H1 (cell line): ENCODE data around the gene AVP. TPM values are rescaled to one million over a fixed set of nuclear protein-coding genes. Genes with fewer than 3 reads are reported as not detected.

ENCODE experiments used
- CTCF ChIA-PET: fragments of 300-600 bp; sonication (Branson Sonifier 250); formaldehyde crosslinking; loops from one replicate; lab custom pipeline; 2021; ENCODE audit not compliant: partially characterized antibody; lab: Charles Lee
- POLR2A ChIA-PET: fragments of 300-600 bp; sonication (Branson Sonifier 250); formaldehyde crosslinking; loops from one replicate; lab custom pipeline; 2021; ENCODE audit warnings: inconsistent platforms; ENCODE audit not compliant: partially characterized antibody; lab: Charles Lee
- DNase-seq, 2 experiments: peaks; one replicate each; pipeline versions ENCODE4 v3.0.0 to v3.0.0-alpha.2; 2010 to 2022; ENCODE audit warnings: low spot score in 2 of 2, low read depth in 1 of 2, mixed read lengths in 1 of 2
- FAIRE-seq: peaks from 2 replicates; lab custom pipeline; 2011; peaks lifted over from hg19 to GRCh38; lab: Jason Lieb, UNC
- H2AFZ ChIP-seq: 2 replicates; pipeline ENCODE4 v1.8.1; 2012; ENCODE audit warnings: low read length, inconsistent platforms
- H2AK5ac ChIP-seq: 2 replicates; pipeline ENCODE4 v1.6.1; 2013; ENCODE audit warnings: low read depth, low read length
- H2BK120ac ChIP-seq: replicated peaks from 2 replicates; pipeline ENCODE3; 2013; ENCODE audit warnings: low read depth, low read length, inconsistent platforms
- H2BK12ac ChIP-seq: 2 replicates; pipeline ENCODE4 v1.6.1; 2013; ENCODE audit warnings: low read depth, low read length
- H2BK15ac ChIP-seq: 2 replicates; pipeline ENCODE4 v1.6.1; 2013; ENCODE audit warnings: low read length
- H2BK20ac ChIP-seq: 2 replicates; pipeline ENCODE4 v1.6.1; 2013; ENCODE audit warnings: low read length
- H2BK5ac ChIP-seq: 2 replicates; pipeline ENCODE4 v1.6.1; 2013; ENCODE audit warnings: low read depth, low read length
- H3K14ac ChIP-seq: 2 replicates; pipeline ENCODE4 v1.6.1; 2013; ENCODE audit warnings: inconsistent platforms; ENCODE audit not compliant: insufficient read length
- H3K18ac ChIP-seq: 2 replicates; pipeline ENCODE4 v1.6.1; 2013; ENCODE audit warnings: low read length; ENCODE audit errors: extremely low read depth
- H3K23ac ChIP-seq: 2 replicates; pipeline ENCODE4 v1.6.1; 2013; ENCODE audit warnings: inconsistent platforms; ENCODE audit not compliant: insufficient read length
- H3K23me2 ChIP-seq: 2 replicates; pipeline ENCODE4 v1.6.1; 2013; ENCODE audit warnings: low read depth, low read length
- H3K27ac ChIP-seq: 2 replicates; pipeline ENCODE4 v1.6.1; 2011; ENCODE audit warnings: low read depth, low read length, inconsistent platforms
- H3K27me3 ChIP-seq, 4 experiments: replicated peaks in 1 of 4; 1 replicate in 1 of 4; 2 replicates in 3 of 4; pipeline versions ENCODE4 v1.6.1 to v1.8.1; 2011 to 2013; ENCODE audit warnings: low read length in 3 of 4, mild to moderate bottlenecking in 3 of 4, inconsistent platforms in 2 of 4, mixed read lengths in 2 of 4, moderate library complexity in 1 of 4; ENCODE audit not compliant: control insufficient read depth in 3 of 4, insufficient read depth in 3 of 4; ENCODE audit errors: extremely low read depth in 1 of 4
- H3K36me3 ChIP-seq, 4 experiments: 2 replicates each; pipeline versions ENCODE4 v1.6.1 to v1.8.1; 2011 to 2013; ENCODE audit warnings: mild to moderate bottlenecking in 4 of 4, low read length in 3 of 4, moderate library complexity in 2 of 4, control low read depth in 1 of 4, inconsistent platforms in 1 of 4; ENCODE audit not compliant: insufficient read depth in 4 of 4, control insufficient read depth in 2 of 4
- H3K4ac ChIP-seq: replicated peaks from 2 replicates; pipeline ENCODE3; 2013; ENCODE audit warnings: low read length, low read depth, mixed read lengths, inconsistent platforms; ENCODE audit not compliant: insufficient read length
- H3K4me1 ChIP-seq, 4 experiments: replicated peaks in 1 of 4; 1 replicate in 1 of 4; 2 replicates in 3 of 4; pipeline versions ENCODE4 v1.6.1 to v1.8.1; 2011 to 2013; ENCODE audit warnings: low read length in 3 of 4, inconsistent platforms in 2 of 4, mixed read lengths in 1 of 4; ENCODE audit not compliant: insufficient read depth in 4 of 4, control insufficient read depth in 3 of 4
- H3K4me2 ChIP-seq, 2 experiments: 2 replicates each; pipeline versions ENCODE4 v1.6.1 to v1.8.1; 2011 to 2013; ENCODE audit warnings: low read depth in 2 of 2, low read length in 2 of 2, control low read depth in 1 of 2, inconsistent platforms in 1 of 2, mild to moderate bottlenecking in 1 of 2; ENCODE audit not compliant: insufficient read depth in 1 of 2
- H3K4me3 ChIP-seq, 4 experiments: fragments of 200-600, 300-600 bp in 1 of 4; sonication (generic), shearing (Covaris generic), sonication (Bioruptor Twin) in 1 of 4; 2 replicates each; pipeline versions ENCODE4 v1.5.1 to v1.8.1; 2011 to 2016; ENCODE audit warnings: low read length in 4 of 4, low read depth in 3 of 4, control low read depth in 2 of 4, inconsistent platforms in 2 of 4, mild to moderate bottlenecking in 2 of 4, mixed read lengths in 1 of 4, moderate library complexity in 1 of 4; ENCODE audit not compliant: insufficient read depth in 2 of 4; ENCODE audit errors: extremely low read depth in 1 of 4
- H3K56ac ChIP-seq: replicated peaks from 2 replicates; pipeline ENCODE3; 2013; ENCODE audit warnings: low read depth, mild to moderate bottlenecking, mixed read lengths, low read length, inconsistent platforms; ENCODE audit not compliant: insufficient read length
- H3K79me1 ChIP-seq: 2 replicates; pipeline ENCODE4 v1.6.1; 2013; ENCODE audit warnings: low read depth, low read length, control low read depth
- H3K79me2 ChIP-seq, 2 experiments: 2 replicates each; pipeline versions ENCODE4 v1.6.1 to v1.8.1; 2012 to 2013; ENCODE audit warnings: low read length in 2 of 2, mild to moderate bottlenecking in 2 of 2, inconsistent platforms in 1 of 2; ENCODE audit not compliant: insufficient read depth in 2 of 2, control insufficient read depth in 1 of 2
- H3K9ac ChIP-seq, 4 experiments: replicated peaks in 1 of 4; 1 replicate in 1 of 4; 2 replicates in 3 of 4; pipeline versions ENCODE4 v1.6.1 to v1.8.1; 2011 to 2013; ENCODE audit warnings: low read depth in 3 of 4, low read length in 3 of 4, control low read depth in 2 of 4, mild to moderate bottlenecking in 2 of 4, moderate library complexity in 2 of 4, inconsistent platforms in 1 of 4; ENCODE audit errors: extremely low read depth in 1 of 4
- H3K9me3 ChIP-seq, 2 experiments: 2 replicates each; pipeline versions ENCODE4 v1.6.1 to v1.8.1; 2012 to 2013; ENCODE audit warnings: mild to moderate bottlenecking in 2 of 2, moderate library complexity in 2 of 2, control low read depth in 1 of 2, inconsistent platforms in 1 of 2, low read depth in 1 of 2, low read length in 1 of 2, mixed read lengths in 1 of 2; ENCODE audit not compliant: insufficient read depth in 2 of 2
- H4K20me1 ChIP-seq, 2 experiments: replicated peaks in 1 of 2; 2 replicates each; pipeline versions ENCODE3 to v1.8.1; 2011 to 2013; ENCODE audit warnings: inconsistent platforms in 2 of 2, low read length in 2 of 2, mild to moderate bottlenecking in 1 of 2; ENCODE audit not compliant: insufficient read depth in 2 of 2, control insufficient read depth in 1 of 2
- H4K5ac ChIP-seq: 2 replicates; pipeline ENCODE4 v1.6.1; 2013; ENCODE audit warnings: low read length, low read depth, mixed read lengths, inconsistent platforms; ENCODE audit not compliant: insufficient read length
- H4K8ac ChIP-seq: 2 replicates; pipeline ENCODE4 v1.8.0; 2013; ENCODE audit warnings: mild to moderate bottlenecking, moderate library complexity, low read length, inconsistent platforms; ENCODE audit not compliant: insufficient read depth; ENCODE audit errors: extremely low read depth
- H4K91ac ChIP-seq: replicated peaks from 2 replicates; pipeline ENCODE3; 2013; ENCODE audit warnings: low read length, mixed read lengths, inconsistent platforms; ENCODE audit not compliant: insufficient read length
- BCL11A ChIP-seq, 2 experiments: IDR thresholded peaks; one replicate each; pipeline ENCODE4 v1.6.1; 2011; ENCODE audit warnings: low read depth in 2 of 2, low read length in 2 of 2, mild to moderate bottlenecking in 2 of 2
- CTCF ChIP-seq, 3 experiments: IDR thresholded peaks; 1 replicate in 2 of 3; 2 replicates in 1 of 3; pipeline versions ENCODE4 v1.5.1 to v1.6.1; 2011; ENCODE audit warnings: low read length in 3 of 3, mild to moderate bottlenecking in 3 of 3, inconsistent platforms in 2 of 3, low read depth in 1 of 3, moderate library complexity in 1 of 3; ENCODE audit not compliant: insufficient read depth in 1 of 3; ENCODE audit errors: control extremely low read depth in 1 of 3
- EZH2 ChIP-seq: fragments of 200-600 bp; sonication (generic); IDR thresholded peaks from 2 replicates; pipeline ENCODE4 v1.7.1; 2012; ENCODE audit warnings: low read depth, mild to moderate bottlenecking, moderate library complexity, low read length, inconsistent platforms; ENCODE audit not compliant: severe bottlenecking
- JUND ChIP-seq: IDR thresholded peaks from 2 replicates; pipeline ENCODE4 v1.6.1; 2011; ENCODE audit warnings: mild to moderate bottlenecking, improper control_type of control experiment, low read length
- KDM1A ChIP-seq: fragments of 200-600, 300-600 bp; sonication (generic); IDR thresholded peaks from 2 replicates; pipeline ENCODE4 v1.7.1; 2016; ENCODE audit warnings: mild to moderate bottlenecking, low read length, borderline replicate concordance
- SAP30 ChIP-seq: fragments of 300-600 bp; sonication (generic); IDR thresholded peaks from 2 replicates; pipeline ENCODE4 v1.7.1; 2012; ENCODE audit warnings: low read length, moderate library complexity, mild to moderate bottlenecking, inconsistent platforms; ENCODE audit not compliant: insufficient read depth, insufficient replicate concordance
- SIX5 ChIP-seq: IDR thresholded peaks from 2 replicates; pipeline ENCODE4 v1.6.1; 2011; ENCODE audit warnings: mild to moderate bottlenecking, low read depth, low read length
- SP2 ChIP-seq: IDR thresholded peaks from 2 replicates; pipeline ENCODE4 v1.6.1; 2012; ENCODE audit warnings: mild to moderate bottlenecking, low read length, inconsistent platforms
- TCF12 ChIP-seq: IDR thresholded peaks from 2 replicates; pipeline ENCODE4 v1.6.1; 2011; ENCODE audit warnings: low read depth, mild to moderate bottlenecking, low read length
- TEAD4 ChIP-seq: IDR thresholded peaks from 2 replicates; pipeline ENCODE4 v1.6.1; 2012; ENCODE audit warnings: low read depth, low read length, inconsistent platforms, mixed read lengths
- ZNF274 ChIP-seq: IDR thresholded peaks from 2 replicates; pipeline ENCODE4 v1.7.0; 2012; ENCODE audit warnings: low read length, borderline replicate concordance; ENCODE audit errors: extremely low read depth
- WGBS, 2 experiments: shearing (Covaris generic) in 1 of 2; methylation state at CpG; one replicate each; pipeline versions ENCODE4 v1.1.6 to v1.1.7; 2013 to 2015; ENCODE audit warnings: low lambda C conversion rate in 2 of 2, mixed read lengths in 2 of 2, inconsistent platforms in 1 of 2, low coverage in 1 of 2, missing lambda C conversion rate in 1 of 2; ENCODE audit not compliant: insufficient replicate concordance in 2 of 2, insufficient coverage in 1 of 2, insufficient read length in 1 of 2; ENCODE audit errors: extremely low coverage in 1 of 2, missing lambda C conversion rate in 1 of 2; 5-methylcytosine and 5-hydroxymethylcytosine counted together
- polyA plus RNA-seq, 7 experiments: library from polyadenylated mRNA; depleted of rRNA in 3 of 7; stranded (reverse) in 5 of 7; unstranded in 2 of 7; fragments of >200 nt in 5 of 7; fragments of 200-250 nt in 2 of 7; gene quantifications; 1 replicate in 5 of 7; 2 replicates in 1 of 7; 4 replicates in 1 of 7; pipeline versions ENCODE4 v1.2.1 to v1.2.3, GENCODE V29; 2011 to 2013; ENCODE audit warnings: missing spikeins in 2 of 7, mixed read lengths in 2 of 7
- total RNA-seq: library from RNA; stranded (reverse); fragmentation: NEBNext Ultra II Directional; extraction: Animal tissue kit (Norgen Biotek cat#: 25700); gene quantifications from 2 replicates; pipeline ENCODE4 v1.2.1, GENCODE V29; 2021

Gene AVP
- total and polyA plus RNA-seq, 2 of the 8 experiments (the other 6 are each of a cell fraction or from before 2014, with no cell fraction given), result 0.18 TPM; not detected in 1

- H3K79me1 ChIP-seq, result no peaks in the 10 kb centered on the region
- CTCF ChIA-PET, result interaction anchor here (0.6 to 3.2 kb wide), 7 partner anchors 16 to 44 kb away, joined by 3 to 10 read pairs (median 4); no protein-coding TSS in a partner anchor
- POLR2A ChIA-PET, result interaction anchor here (1.5 kb wide), 1 partner anchor 25 kb away, joined by 5 read pairs; no protein-coding TSS in a partner anchor
- H2BK120ac ChIP-seq, result no peak overlapping the region
- DNase-seq (no peak), FAIRE-seq (no peak)
- H3K79me2 ChIP-seq, result no peaks in the 10 kb centered on the region
- H4K8ac ChIP-seq, result no peak overlapping the region
- peaks cover 2 to 5% of the 10 kb centered on the region in 2 experiments; a peak in 2 of 4 replicates for H3K9me3 ChIP-seq
- H3K23me2 ChIP-seq, result peaks cover 3% of the 10 kb centered on the region; the same call in 1 of the 2 replicates
- no peak overlapping the region for H2AFZ ChIP-seq
- H3K36me3 ChIP-seq, result no peaks in the 10 kb centered on the region
- H3K4me2 ChIP-seq, result no peak overlapping the region
- H2BK20ac ChIP-seq, result no peak overlapping the region
- no peak overlapping the region for H3K9ac ChIP-seq
- WGBS, 2 experiments, result 87% methylated on average over 6 of the region's 6 CpGs; no CpG with 5 or more reads in 1 of the 2 experiments
- no peaks in the 10 kb centered on the region for H4K20me1 ChIP-seq
- no peak overlapping the region for H4K5ac ChIP-seq
- H3K27me3 ChIP-seq, result peaks cover 11 to 30% (median 27%) of the 10 kb centered on the region in 4 experiments
- no peak overlapping the region for H3K14ac ChIP-seq
- no peak overlapping the region for H3K4ac ChIP-seq
- no peak overlapping the region for H3K18ac ChIP-seq
- no peak overlapping the region for H4K91ac ChIP-seq
- H3K4me1 ChIP-seq, result peaks cover 0 to 8% (median 3%) of the 10 kb centered on the region in 4 experiments; a peak in 5 of 7 replicates
- no peak overlapping the region for H3K27ac ChIP-seq
- no peak overlapping the region for H2BK15ac ChIP-seq
- H2BK12ac ChIP-seq, result no peak overlapping the region
- H3K4me3 ChIP-seq, result no peak overlapping the region
- H2BK5ac ChIP-seq, result no peak overlapping the region
- no peak overlapping the region for H3K56ac ChIP-seq
- no peak overlapping the region for H3K23ac ChIP-seq
- no peak overlapping the region for H2AK5ac ChIP-seq
- TF ChIP-seq CTCF (IDR thresholded peaks at IDR 0.05; ENCODE audit: control extremely low read depth in 1 of 3, insufficient read depth in 1 of 3, low read depth in 1 of 3, low read length in 3 of 3) (no peak), JUND (no peak), ZNF274 (no peak), TCF12 (no peak), BCL11A (IDR thresholded peaks at IDR 0.05; ENCODE audit: low read depth in 2 of 2, low read length in 2 of 2) (no peak), KDM1A (no peak), SIX5 (no peak), SAP30 (no peak), TEAD4 (no peak), EZH2 (no peak), SP2 (no peak)
Observed at GRCh38 chr20:3074812-3075211, 9.7 kb downstream of the AVP start.
